DND-41 (cell line): ENCODE results near the gene TP53RK.

Experiments used
- ATAC-seq: fragments of 200-7000 bp; cut with Tn5 transposase; 3 replicates; pipeline ENCODE4 v1.9.1; 2021; ENCODE audit warnings: low read depth; ENCODE audit not compliant: insufficient read depth
- DNase-seq: peaks from one replicate; pipeline ENCODE4 v3.0.0-alpha.2; 2020
- H2AFZ ChIP-seq: 2 replicates; pipeline ENCODE4 v1.6.0; 2012; ENCODE audit warnings: low read depth, low read length
- H3K27ac ChIP-seq: 2 replicates; pipeline ENCODE4 v1.5.1; 2012; ENCODE audit warnings: low read length, inconsistent platforms
- H3K27me3 ChIP-seq: fragments of 200-600 bp; sonication (generic); 2 replicates; pipeline ENCODE4 v1.6.0; 2012; ENCODE audit warnings: low read length, mild to moderate bottlenecking, inconsistent platforms; ENCODE audit not compliant: insufficient read depth, poor library complexity
- H3K36me3 ChIP-seq: 2 replicates; pipeline ENCODE4 v1.5.1; 2012; ENCODE audit warnings: low read length, inconsistent platforms; ENCODE audit not compliant: insufficient read depth
- H3K4me1 ChIP-seq: 2 replicates; pipeline ENCODE4 v1.5.1; 2012; ENCODE audit warnings: mild to moderate bottlenecking, low read length; ENCODE audit not compliant: insufficient read depth
- H3K4me2 ChIP-seq: 2 replicates; pipeline ENCODE4 v1.6.0; 2012; ENCODE audit warnings: mild to moderate bottlenecking, moderate library complexity, low read length, inconsistent platforms; ENCODE audit not compliant: insufficient read depth
- H3K4me3 ChIP-seq, 2 experiments: fragments of 200-600 bp in 1 of 2; shearing (Covaris generic) in 1 of 2; 2 replicates each; pipeline ENCODE4 v1.5.1; 2012 to 2016; ENCODE audit warnings: inconsistent platforms in 2 of 2, low read length in 2 of 2, mild to moderate bottlenecking in 2 of 2, low read depth in 1 of 2, moderate library complexity in 1 of 2
- H3K79me2 ChIP-seq: 2 replicates; pipeline ENCODE4 v1.6.0; 2012; ENCODE audit warnings: low read length, inconsistent platforms; ENCODE audit not compliant: insufficient read depth
- H3K9ac ChIP-seq: 2 replicates; pipeline ENCODE4 v1.6.0; 2012; ENCODE audit warnings: low read depth, mild to moderate bottlenecking, inconsistent platforms, low read length, moderate library complexity
- H3K9me3 ChIP-seq: 2 replicates; pipeline ENCODE4 v1.5.1; 2012; ENCODE audit warnings: low read length, moderate library complexity, mild to moderate bottlenecking, inconsistent platforms; ENCODE audit not compliant: insufficient read depth, severe bottlenecking
- H4K20me1 ChIP-seq: 2 replicates; pipeline ENCODE4 v1.6.0; 2012; ENCODE audit warnings: low read length; ENCODE audit not compliant: insufficient read depth
- CTCF ChIP-seq: IDR thresholded peaks from 2 replicates; pipeline ENCODE4 v1.5.1; 2012; ENCODE audit warnings: borderline replicate concordance, low read length, moderate library complexity, mild to moderate bottlenecking; ENCODE audit not compliant: poor library complexity, severe bottlenecking; ENCODE audit errors: extremely low read depth
- EZH2 ChIP-seq: IDR thresholded peaks from 3 replicates; pipeline ENCODE4 v1.6.1; 2012; ENCODE audit warnings: borderline replicate concordance, low read depth, mild to moderate bottlenecking, moderate library complexity, low read length, inconsistent platforms; ENCODE audit not compliant: severe bottlenecking

The TP53RK gene

DNA sequence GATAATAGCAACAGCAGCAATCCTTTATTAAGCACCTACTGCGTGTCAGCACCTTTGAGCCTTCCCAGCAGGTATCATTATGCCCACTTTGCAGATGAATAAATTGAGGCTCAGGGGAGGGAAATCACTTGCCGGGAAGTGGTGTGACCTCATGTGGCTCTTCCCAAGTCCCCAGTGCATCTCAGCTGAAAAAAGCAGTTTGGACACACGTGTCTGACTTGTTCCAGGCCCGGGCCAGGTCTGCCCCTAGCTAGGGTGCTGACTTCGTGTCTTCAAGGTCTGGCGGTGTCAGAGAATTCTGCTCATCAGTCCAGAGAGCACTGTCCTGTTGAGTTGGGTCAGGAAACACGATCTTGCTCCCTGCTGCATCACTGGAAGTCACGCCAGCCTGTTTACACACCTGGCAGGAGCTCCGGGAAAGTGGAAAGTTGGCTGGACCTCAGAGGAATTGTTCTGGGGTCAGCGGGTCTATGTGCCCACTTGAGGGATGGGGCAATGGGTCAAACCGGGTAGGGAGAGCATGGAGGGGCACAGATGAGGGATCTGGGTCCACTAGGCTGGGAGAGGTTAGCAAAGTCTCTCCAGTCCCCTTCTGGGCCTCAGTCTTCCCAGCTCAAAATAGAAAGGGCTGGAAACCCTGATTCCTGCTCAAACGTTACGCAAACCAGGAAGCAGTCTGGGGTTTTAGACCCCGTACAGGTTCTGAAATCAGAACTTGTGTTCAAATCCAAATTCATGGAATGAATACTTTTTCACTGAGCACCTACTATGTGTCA, 48.5 kb downstream of the TP53RK start:
- Histone ChIP-seq H2AFZ (no peak overlapping the region), H3K36me3 (no peaks in the 10 kb centered on the region), H3K4me2 (no peak overlapping the region), H3K9ac (no peak overlapping the region), H3K4me3 (no peak overlapping the region), H3K27ac (no peak overlapping the region), H3K4me1 (no peaks in the 10 kb centered on the region), H3K9me3 (no peaks in the 10 kb centered on the region), H4K20me1 (no peaks in the 10 kb centered on the region; the same call in 1 of the 2 replicates), H3K27me3 (peaks cover 14% of the 10 kb centered on the region), H3K79me2 (no peaks in the 10 kb centered on the region)
- ATAC-seq (no peak), DNase-seq (no peak)
- no peak for TF ChIP-seq EZH2

DNA sequence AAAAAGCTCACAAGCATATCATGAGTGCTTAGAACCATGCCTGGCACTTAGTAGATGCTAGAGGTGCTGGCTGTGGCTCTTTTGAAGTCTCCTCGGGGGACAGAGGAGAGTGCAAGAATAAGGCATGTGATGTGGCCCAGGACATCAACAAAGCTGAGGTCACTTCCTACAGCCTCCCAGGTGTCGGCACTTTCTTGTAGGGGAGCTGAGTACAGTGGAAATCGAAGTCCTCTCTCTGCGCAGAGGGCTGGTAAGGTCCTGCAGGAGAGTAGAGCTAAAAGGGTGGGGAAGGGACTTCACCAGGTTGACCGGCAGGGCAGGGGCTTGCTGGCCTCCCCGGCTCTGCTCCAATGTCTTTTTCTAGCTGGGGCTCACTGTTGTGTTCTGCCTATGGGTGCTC, 49.2 kb downstream of the TP53RK start:
- Histone ChIP-seq H3K27me3 (peaks cover 14% of the 10 kb centered on the region), H3K4me3 (no peak overlapping the region), H3K9ac (no peak overlapping the region), H3K4me2 (no peak overlapping the region), H3K36me3 (no peaks in the 10 kb centered on the region), H3K9me3 (no peaks in the 10 kb centered on the region), H3K4me1 (no peaks in the 10 kb centered on the region), H3K27ac (no peak overlapping the region), H4K20me1 (no peaks in the 10 kb centered on the region; the same call in 1 of the 2 replicates), H3K79me2 (no peaks in the 10 kb centered on the region), H2AFZ (no peak overlapping the region)
- TF ChIP-seq CTCF, result no peak
- TF ChIP-seq EZH2, result no peak
- no peak for ATAC-seq
- DNase-seq, result no peak

- H3K4me3 ChIP-seq, result no peak overlapping the region
- no peak for DNase-seq
- ATAC-seq, result no peak
- no peak overlapping the region for H2AFZ ChIP-seq
- no peaks in the 10 kb centered on the region; the same call in 1 of the 2 replicates for H4K20me1 ChIP-seq
- no peaks in the 10 kb centered on the region for H3K36me3 ChIP-seq
- H3K9me3 ChIP-seq, result no peaks in the 10 kb centered on the region
- TF ChIP-seq EZH2 (no peak), CTCF (no peak)
- H3K79me2 ChIP-seq, result no peaks in the 10 kb centered on the region
- H3K4me1 ChIP-seq, result no peaks in the 10 kb centered on the region
- H3K27ac ChIP-seq, result no peak overlapping the region
- no peak overlapping the region for H3K9ac ChIP-seq
- peaks cover 14% of the 10 kb centered on the region for H3K27me3 ChIP-seq
- H3K4me2 ChIP-seq, result no peak overlapping the region
Measured at GRCh38 chr20:46639587-46639986, 49.7 kb downstream of the TP53RK start.

DNA sequence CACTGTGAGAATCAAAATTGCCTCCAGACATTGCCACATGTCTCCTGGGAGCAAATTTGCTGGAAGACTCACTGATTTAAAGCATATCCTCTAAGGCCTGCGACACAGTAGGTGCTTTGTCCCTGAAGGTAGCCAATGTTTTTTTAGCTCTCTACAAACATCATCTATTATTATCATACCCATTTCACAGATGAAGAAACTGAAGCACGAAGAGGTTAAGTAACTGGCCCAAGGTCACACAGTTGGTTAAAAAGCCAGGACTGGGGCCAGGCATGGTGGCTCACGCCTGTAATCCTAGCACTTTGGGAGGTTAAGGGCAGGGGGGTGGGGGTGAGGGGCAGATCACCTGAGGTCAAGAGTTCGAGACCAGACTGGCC, 50.4 kb downstream of the TP53RK start:
- TF ChIP-seq EZH2 (no peak), CTCF (no peak)
- Histone ChIP-seq H3K79me2 (no peaks in the 10 kb centered on the region), H3K36me3 (no peaks in the 10 kb centered on the region), H3K4me2 (no peak overlapping the region), H3K4me1 (no peaks in the 10 kb centered on the region), H4K20me1 (no peaks in the 10 kb centered on the region; the same call in 1 of the 2 replicates), H3K9me3 (no peaks in the 10 kb centered on the region), H3K9ac (no peak overlapping the region), H3K27me3 (peaks cover 14% of the 10 kb centered on the region), H3K27ac (no peak overlapping the region), H3K4me3 (no peak overlapping the region), H2AFZ (no peak overlapping the region)
- ATAC-seq (no peak), DNase-seq (no peak)
